ENCODE measurements around the gene TAF4B. TPM values are rescaled to one million over a fixed set of nuclear protein-coding genes. Genes with fewer than 3 reads are reported as not detected.

The TAF4B gene
- total RNA-seq, 1 donor from 2014 or later = 2.8 TPM

DNA sequence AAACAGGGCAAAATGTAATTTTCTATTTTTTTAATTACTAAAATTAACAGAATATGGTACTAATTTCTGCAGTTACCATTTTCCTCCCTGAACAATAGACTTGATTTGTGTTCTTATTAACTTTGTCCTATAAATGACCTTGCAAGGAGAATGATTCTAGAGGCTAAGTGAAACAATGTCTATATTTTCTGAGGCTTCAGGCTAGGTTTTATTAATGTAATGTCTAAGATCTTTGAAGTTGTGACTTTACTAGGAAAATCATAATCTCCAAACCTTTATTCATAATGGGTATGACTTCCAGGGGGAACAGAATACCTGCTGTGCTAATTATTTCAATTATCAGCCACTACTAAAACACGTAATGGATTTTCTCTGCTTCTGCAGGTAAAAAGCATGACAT, 94.4 kb downstream of the TAF4B start:
- Histone ChIP-seq H3K27ac (no peak overlapping the region), H3K36me3 (no peaks in the 10 kb centered on the region), H3K4me3 (no peak overlapping the region), H3K27me3 (ENCODE audit: low read depth) (no peaks in the 10 kb centered on the region), H3K9me3 (no peaks in the 10 kb centered on the region), H3K4me1 (no peaks in the 10 kb centered on the region)
- ATAC-seq (no peak), DNase-seq (no peak)
- TF ChIP-seq, protein P1, sequence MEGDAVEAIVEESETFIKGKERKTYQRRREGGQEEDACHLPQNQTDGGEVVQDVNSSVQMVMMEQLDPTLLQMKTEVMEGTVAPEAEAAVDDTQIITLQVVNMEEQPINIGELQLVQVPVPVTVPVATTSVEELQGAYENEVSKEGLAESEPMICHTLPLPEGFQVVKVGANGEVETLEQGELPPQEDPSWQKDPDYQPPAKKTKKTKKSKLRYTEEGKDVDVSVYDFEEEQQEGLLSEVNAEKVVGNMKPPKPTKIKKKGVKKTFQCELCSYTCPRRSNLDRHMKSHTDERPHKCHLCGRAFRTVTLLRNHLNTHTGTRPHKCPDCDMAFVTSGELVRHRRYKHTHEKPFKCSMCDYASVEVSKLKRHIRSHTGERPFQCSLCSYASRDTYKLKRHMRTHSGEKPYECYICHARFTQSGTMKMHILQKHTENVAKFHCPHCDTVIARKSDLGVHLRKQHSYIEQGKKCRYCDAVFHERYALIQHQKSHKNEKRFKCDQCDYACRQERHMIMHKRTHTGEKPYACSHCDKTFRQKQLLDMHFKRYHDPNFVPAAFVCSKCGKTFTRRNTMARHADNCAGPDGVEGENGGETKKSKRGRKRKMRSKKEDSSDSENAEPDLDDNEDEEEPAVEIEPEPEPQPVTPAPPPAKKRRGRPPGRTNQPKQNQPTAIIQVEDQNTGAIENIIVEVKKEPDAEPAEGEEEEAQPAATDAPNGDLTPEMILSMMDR (IDR thresholded peaks at IDR 0.05) = no peak
- intact Hi-C loops (cut with DNase I) = no loop called here

DNA sequence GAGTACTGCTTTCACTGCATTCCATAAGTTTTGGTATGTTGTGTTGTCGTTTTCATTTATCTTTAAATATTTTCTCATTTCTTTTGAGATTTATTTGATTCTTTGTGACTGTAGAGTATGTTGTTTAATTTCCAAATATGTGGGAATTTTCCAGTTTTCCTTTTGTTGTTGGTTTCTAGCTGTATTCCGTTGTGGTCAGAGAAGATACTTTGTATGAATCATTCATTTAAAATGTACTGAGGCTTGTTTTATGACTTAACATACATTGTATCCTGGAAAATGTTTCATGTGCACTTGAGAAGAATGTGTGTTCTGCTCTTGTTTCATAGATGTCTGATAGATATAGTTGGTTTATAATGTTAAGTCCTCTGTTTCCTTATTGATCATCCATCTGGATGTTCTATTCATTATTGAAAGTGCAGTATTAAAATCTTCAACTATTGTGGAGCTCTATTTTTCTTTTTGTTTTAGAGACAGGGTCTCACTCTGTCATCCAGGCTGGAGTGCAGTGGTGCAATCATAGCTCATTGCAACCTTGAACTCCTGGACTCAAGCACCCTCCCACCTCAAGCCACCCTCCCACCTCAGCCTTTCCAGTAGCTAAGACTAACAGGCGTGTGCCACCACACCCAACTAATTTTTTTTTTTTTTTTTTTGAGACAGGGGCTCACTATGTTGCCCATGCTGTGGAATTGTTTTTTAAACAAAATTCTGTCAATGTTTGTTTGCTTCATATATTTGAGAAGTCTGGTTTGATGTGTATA, 96.8 kb downstream of the TAF4B start:
- DNase-seq (no peak), ATAC-seq (no peak)
- no peaks in the 10 kb centered on the region for H3K27me3 ChIP-seq (ENCODE audit: low read depth)
- intact Hi-C loops (cut with DNase I) = no loop called here
- no peak overlapping the region for H3K27ac ChIP-seq
- no peak overlapping the region for H3K4me3 ChIP-seq
- TF ChIP-seq, protein P1 (IDR thresholded peaks at IDR 0.05) = no peak
- H3K9me3 ChIP-seq = no peaks in the 10 kb centered on the region
- no peaks in the 10 kb centered on the region for H3K36me3 ChIP-seq
- no peaks in the 10 kb centered on the region for H3K4me1 ChIP-seq

DNA sequence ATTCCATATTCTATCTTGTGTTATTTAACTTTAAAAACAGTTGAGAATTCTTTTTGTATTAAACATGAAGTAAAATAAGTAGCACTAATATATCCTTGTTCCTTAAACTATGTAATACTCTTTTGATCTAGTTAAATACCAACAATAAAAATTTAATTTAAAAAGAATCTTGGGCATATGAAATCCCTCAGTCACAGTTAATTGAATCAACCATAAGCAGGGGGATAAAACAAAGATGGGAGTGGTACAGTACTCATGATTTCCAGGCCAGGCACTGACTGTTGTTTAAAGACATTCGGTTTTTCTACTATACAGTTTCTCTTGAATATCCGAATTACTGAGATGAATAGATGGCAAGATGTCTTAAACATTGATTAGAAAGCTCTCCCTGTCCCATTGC, 99.5 kb downstream of the TAF4B start:
- no peaks in the 10 kb centered on the region for H3K4me1 ChIP-seq
- no peak overlapping the region for H3K4me3 ChIP-seq
- TF ChIP-seq, protein P1 (IDR thresholded peaks at IDR 0.05) = no peak
- H3K36me3 ChIP-seq = no peaks in the 10 kb centered on the region
- H3K27ac ChIP-seq = no peak overlapping the region
- intact Hi-C loops (cut with DNase I) = no loop called here
- ATAC-seq (no peak), DNase-seq (no peak)
- H3K27me3 ChIP-seq (ENCODE audit: low read depth) = no peaks in the 10 kb centered on the region
- no peaks in the 10 kb centered on the region for H3K9me3 ChIP-seq

DNA sequence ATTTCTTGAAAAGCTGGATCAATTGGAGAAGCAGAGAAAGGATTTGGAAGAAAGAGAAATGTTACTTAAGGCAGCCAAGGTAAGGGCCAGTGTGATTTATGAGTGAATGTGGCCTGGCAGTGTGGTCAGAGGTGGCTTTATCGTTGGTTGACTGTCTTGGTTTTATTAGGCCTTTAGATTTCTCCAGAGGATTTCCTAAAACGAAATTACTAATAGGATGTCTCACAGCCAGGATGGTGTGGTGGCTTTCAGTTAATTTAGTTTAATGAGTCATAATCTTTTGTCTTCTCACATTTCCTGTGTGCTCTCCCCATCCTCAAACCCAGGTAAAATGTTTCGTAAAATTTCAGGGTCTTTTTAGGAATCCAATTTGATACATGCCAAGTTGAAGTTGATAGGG, 100.8 kb downstream of the TAF4B start:
- Histone ChIP-seq H3K4me1 (no peaks in the 10 kb centered on the region), H3K36me3 (no peaks in the 10 kb centered on the region), H3K27ac (no peak overlapping the region), H3K27me3 (ENCODE audit: low read depth) (no peaks in the 10 kb centered on the region), H3K9me3 (no peaks in the 10 kb centered on the region), H3K4me3 (no peak overlapping the region)
- TF ChIP-seq, protein P1 (IDR thresholded peaks at IDR 0.05) = no peak
- intact Hi-C loops (cut with DNase I) = no loop called here
- ATAC-seq = no peak
- DNase-seq = no peak

DNA sequence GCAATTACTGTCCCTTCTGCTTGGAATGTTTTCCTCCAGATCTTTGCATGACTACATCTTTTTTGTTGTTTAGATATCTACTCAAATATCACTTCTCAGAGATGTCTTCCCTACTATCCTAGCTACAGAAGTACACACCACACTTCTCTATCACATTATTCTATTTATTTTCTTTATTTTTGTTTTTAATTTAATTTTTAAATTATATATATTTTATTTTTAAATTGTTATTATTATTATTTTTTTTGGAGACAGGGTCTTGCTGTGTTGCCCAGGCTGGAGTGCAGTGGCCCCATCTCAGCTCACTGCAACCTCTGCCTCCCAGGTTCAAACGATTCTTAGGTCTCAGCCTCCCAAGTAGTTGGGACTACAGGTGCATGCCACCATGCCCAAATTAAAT, 106.7 kb downstream of the TAF4B start:
- TF ChIP-seq, protein P1 (IDR thresholded peaks at IDR 0.05) = no peak
- DNase-seq = no peak

More for the DNA sequence above, 106.7 kb downstream of the TAF4B start:
- intact Hi-C loops (cut with DNase I) = no loop called here
- no peak for ATAC-seq
- H3K4me3 ChIP-seq = no peak overlapping the region
- H3K9me3 ChIP-seq = no peaks in the 10 kb centered on the region
- no peaks in the 10 kb centered on the region for H3K27me3 ChIP-seq (ENCODE audit: low read depth)
- no peak overlapping the region for H3K27ac ChIP-seq
- no peaks in the 10 kb centered on the region for H3K36me3 ChIP-seq
- no peaks in the 10 kb centered on the region for H3K4me1 ChIP-seq

Data from lower lobe of right lung (tissue), 2 donors.